Stimulated activated CD4-positive, alpha-beta T cell treated with anti-CD3 and anti-CD28 coated beads, Interleukin-1b, Interleukin-23, amount 100 ng/mL, for 48 hours (primary cell): ENCODE results near the gene RWDD3.

Source experiments
- DNase-seq: peaks from one replicate; pipeline ENCODE4 v3.0.0-alpha.2; 2020

The RWDD3 gene

DNA sequence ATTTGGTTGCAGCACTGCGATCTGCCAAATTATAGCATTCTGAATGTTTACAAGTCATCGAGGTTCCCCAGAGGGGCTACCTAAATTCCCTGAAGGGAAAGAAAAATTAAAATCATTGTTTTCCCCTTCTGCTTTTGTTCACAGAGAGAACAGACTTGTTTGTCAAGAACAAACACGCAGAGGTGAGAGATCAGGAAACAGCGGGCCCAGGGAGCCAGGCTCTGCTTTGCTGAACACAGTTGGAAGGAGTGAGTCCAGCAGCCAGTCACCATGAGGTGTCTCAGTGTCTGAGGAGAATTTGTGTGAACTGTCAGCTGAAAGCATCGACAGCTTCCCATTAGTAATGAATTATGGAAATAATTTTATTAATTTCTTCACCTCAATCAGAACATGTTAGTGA is 52.5 kb downstream of the RWDD3 start:
- no peak for DNase-seq

- no peak for DNase-seq
Measured at GRCh38 chr1:95287081-95287480, 53.1 kb downstream of the RWDD3 start.

- DNase-seq: no peak
Measured at GRCh38 chr1:95287825-95288224, 53.8 kb downstream of the RWDD3 start.
